GM19467 (cell line): ENCODE measurements around the gene CDC42BPG.
A peak's percentile ranks its signal among the peaks of the same experiment; 100 is the strongest.
"Not testable (repeated sequence)": the region's sequence is repeated elsewhere in the genome, so short reads cannot be mapped to it uniquely, and the experiment has no call there.

Source experiments
- ATAC-seq: cut with Tn5 transposase; IDR thresholded peaks from one replicate; pipeline ENCODE4 v1.9.1; 2021; ENCODE audit warnings: mild to moderate bottlenecking, moderate library complexity; ENCODE audit not compliant: unreplicated experiment

The CDC42BPG gene

GRCh38 chr11:64834723-64835615 lies 9.5 kb downstream of the CDC42BPG start:
- ATAC-seq, result no peak

DNA sequence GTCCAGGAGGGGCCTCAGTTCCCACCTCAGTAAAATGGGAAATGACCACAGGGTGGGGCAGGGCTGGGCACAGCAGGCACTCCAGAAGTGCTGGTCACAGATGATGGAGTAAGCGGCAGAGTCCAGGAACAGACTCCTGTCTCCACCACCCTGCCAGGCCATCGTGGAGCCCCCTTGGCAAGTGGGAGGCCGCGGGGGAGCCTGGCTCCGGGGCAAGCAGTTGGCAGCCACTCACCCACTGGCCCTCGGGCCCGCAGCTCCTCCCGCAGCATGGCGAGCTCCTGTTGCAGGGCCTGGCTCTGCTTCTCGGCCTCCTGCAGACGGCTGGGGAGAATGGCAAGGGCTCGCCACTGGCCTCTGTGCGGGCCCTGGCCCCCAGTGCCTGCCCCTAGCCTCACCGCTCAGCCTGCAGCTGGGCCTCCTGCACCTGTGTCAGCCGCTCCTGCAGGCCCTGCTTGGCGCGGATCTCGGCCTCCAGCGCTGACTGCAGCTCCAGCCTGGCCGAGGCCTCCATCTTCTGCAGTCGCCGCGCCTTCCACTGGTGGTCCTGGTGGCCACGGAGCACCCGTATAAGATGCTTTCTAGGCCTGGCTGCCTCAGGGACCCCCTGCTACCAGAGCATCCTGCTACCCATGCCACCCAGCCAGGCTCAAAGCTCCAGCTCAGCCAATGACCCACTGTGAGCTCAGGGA lies 10.3 kb downstream of the CDC42BPG start:
- ATAC-seq, result no peak

- ATAC-seq, result no peak
These were observed 10.9 kb downstream of the CDC42BPG start for GRCh38 chr11:64833509-64833908.

- ATAC-seq, result no peak
These were observed 11.3 kb downstream of the CDC42BPG start for GRCh38 chr11:64833198-64833502.

DNA sequence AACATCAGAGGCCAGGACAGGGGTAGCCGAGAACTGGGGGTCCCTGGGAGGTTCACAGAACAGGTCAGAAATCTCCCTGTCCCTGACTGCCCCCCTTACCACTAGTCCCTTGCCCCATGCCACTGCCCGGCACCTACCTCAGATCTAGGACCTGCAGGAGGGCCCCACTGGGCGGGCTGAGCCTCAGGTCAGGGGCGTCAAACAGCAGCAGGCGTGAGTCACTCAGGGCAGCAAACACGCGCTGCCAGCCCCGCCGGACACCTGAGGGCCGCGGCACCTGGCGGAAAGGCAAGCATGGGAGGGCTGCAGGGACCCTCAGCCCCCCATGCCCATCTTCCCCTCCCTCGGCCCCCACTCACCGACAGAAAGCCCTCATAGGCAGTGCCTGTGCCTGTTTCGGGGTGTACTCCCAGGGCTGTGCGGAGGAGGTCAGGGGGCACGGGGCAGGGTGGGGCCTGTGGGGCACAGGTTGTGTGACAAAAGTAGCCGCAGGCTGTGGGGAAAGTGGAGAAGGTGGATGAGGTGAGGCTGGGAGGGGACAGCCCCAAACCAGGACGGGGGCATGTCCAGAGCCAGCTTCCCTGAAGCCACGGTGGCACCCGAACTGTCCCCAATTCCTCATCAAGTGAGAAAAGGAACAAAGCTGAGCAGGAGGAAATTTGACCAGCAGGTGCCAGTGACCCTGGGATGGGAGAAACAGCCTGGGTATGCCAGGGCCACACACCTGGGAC lies 11.8 kb downstream of the CDC42BPG start:
- no peak for ATAC-seq

DNA sequence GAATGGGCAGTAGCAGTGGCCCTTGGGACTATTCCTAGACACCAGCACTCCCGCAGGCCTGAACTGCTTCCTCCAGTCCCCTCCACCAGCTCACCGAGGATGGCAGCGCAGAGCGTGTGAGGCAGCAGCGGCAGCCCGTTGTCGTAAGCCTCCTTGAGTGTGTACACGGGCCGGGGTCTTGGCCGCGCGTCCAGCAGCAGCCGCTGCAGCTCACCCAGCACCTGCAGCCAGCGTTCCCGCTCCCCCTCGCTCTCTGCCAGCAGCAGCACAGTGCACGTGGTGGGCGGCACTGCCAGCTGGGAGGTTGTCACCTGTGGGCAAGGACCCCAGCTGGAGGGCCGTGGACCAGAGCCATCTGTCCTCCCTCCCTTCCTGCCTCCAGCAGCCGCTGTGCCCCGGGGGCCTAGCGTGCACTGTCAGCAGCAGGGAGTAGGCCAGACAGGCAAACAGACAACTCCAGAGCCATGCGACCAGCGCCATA lies 13.0 kb downstream of the CDC42BPG start:
- ATAC-seq, result no peak

- ATAC-seq, result no peak
These were observed 14.8 kb downstream of the CDC42BPG start for GRCh38 chr11:64829536-64830251.

GRCh38 chr11:64827451-64827839 lies 17.0 kb downstream of the CDC42BPG start:
- no peak for ATAC-seq

- no peak for ATAC-seq
These were observed 17.6 kb downstream of the CDC42BPG start for GRCh38 chr11:64826578-64827450.

GRCh38 chr11:64826062-64826461 lies 18.4 kb downstream of the CDC42BPG start:
- ATAC-seq, result no peak

DNA sequence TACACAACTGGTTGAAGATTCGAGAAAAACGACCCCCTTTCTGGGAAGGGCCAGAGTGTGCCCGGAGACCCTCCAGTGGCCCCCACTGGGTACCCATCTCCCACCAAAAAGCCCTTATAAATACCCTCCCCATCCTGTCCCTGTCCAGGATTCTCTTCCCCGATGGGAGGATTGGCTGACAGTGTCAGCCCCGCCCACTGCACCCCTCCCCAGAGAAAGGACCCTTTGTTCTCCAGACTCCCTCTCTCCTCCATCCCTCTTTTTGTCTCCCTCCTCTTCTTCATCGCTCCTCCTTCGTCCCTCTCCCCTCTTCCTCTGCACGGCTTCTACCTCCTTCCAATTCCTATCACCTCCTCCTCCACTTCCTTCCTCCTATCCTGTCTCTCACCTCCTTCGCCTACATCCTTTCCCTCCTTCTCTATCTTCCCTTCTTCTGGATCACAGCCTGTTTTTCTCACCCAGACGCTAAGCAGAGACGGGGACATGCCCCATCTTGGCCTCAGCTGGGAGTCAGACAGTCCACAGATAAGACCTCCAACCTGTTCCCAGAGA lies 20.8 kb downstream of the CDC42BPG start:
- no peak for ATAC-seq

GRCh38 chr11:64817476-64817875 lies 27.0 kb downstream of the CDC42BPG start:
- no peak for ATAC-seq

DNA sequence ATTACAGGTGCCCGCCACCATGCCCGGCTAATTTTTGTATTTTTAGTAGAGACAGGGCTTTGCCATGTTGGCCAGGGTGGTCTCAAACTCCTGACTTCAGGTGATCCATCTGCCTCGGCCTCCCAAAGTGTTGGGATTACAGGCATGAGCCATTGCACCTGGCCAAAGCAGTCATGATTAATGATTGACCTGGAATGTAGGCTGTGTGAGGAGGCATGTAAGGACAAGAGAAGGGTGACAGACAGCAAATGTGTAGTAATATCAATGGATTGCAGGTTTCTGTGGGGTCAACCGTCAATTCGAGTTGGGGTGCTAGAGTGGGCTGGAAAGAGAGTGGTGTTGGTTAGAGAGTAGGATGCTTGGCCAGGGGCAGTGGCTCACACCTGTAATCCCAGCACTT lies 29.0 kb downstream of the CDC42BPG start:
- not testable (repeated sequence) for ATAC-seq

DNA sequence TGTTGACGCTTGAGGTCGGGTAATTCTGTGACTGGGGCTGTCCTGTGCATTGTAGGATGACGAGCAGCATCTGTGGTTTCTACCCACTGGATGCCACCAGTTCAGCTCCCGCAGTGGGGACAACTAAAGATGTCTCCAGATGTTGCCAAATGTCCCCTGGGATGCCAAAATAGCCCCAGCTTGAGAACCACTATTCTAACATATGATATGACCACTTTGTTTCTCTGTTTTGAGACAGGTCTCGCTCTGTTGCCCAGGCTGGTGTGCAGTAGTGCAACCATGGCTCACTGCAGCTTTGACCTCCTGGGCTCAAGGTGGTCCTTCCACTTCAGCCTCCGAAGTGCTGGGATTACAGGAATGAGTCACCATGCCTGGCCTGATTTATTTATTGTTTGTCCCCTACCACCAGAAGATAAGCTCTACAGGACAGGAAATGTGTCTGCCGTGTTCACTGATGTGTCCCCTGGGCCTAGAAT lies 29.7 kb downstream of the CDC42BPG start:
- ATAC-seq, result peak; percentile 62

DNA sequence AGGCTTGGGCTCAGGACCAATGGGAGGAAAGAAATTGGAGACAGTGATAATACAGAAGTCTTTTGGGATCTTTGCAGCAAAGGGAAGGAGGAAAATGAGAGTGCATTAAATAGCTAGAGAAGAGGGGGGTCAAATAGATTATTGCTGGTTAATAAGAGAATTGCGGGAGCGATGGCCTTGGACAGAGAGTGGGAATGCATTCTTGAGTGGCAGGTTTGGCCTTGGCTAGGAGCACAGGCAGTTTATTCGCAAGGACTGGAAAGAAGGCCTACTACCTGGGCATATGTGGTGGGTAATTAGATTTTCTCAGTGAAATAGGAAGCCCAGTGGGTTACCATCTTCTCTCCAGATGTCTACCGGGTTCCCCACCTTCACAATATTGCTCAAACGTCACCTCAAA lies 30.6 kb downstream of the CDC42BPG start:
- ATAC-seq, result no peak

DNA sequence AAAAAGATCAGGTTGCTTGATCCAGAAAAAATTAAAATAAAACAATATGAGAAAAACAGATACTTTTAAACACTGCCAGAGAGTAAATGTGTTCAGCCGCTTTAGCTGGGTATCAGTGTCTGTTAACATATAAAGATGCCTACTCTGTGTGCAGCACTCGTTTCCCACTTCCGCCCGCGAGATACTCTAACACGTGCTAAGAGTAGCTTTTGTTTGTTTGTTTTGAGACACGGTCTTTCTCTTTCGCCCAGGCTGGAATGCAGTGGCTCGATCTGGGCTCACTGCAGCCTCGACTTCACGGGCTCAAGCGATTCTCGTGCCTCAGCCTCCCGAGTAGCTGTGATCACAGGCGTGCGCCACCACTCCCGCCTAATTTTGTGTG lies 33.6 kb downstream of the CDC42BPG start:
- no peak for ATAC-seq

GRCh38 chr11:64810271-64810890 lies 34.1 kb downstream of the CDC42BPG start, which contains the start of gene MEN1:
MEN1 (minus strand) TSS chr11:64810551; CDS start chr11:64810109, 442 bp downstream.
- ATAC-seq, result peak; percentile 43

DNA sequence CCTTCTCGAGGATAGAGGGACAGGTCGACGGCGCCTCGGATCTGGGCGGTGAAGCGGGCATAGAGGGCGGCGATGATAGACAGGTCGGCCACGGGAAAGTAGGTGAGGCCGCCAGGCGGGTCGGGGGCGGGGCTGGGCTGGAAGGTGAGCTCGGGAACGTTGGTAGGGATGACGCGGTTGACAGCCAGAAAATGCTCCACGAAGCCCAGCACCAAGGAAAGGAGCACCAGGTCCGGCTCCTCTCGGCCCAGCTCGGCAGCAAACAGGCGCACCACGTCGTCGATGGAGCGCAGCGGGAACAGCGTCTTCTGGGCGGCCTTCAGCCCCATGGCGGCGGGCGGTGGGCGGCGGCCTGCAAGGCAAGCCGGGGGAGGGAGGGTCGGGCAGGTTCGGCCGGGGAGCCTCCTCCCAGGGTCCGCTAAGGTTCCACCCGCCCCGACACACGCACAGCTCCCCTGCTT lies 34.6 kb downstream of the CDC42BPG start:
- ATAC-seq, result no peak

- ATAC-seq, result no peak
These were observed 39.0 kb downstream of the CDC42BPG start for GRCh38 chr11:64805481-64805880.
